Measurements from ENCODE around the gene SARDH. TPM values are rescaled to one million over a fixed set of nuclear protein-coding genes. Genes with fewer than 3 reads are reported as not detected.

The SARDH gene
- total RNA-seq, 1 donor from 2014 or later: 5.1 TPM

- Mint-ChIP-seq H3K4me3 (ENCODE audit: low read depth) (no peak overlapping the region), H3K27me3 (no peaks in the 10 kb centered on the region), H3K27ac (no peak overlapping the region), H3K36me3 (ENCODE audit: insufficient read depth) (peaks cover 35% of the 10 kb centered on the region), H3K9me3 (ENCODE audit: low read depth) (peaks cover 5% of the 10 kb centered on the region), H3K4me1 (ENCODE audit: low read depth) (peaks cover 2% of the 10 kb centered on the region)
- no peak for TF ChIP-seq CTCF (IDR thresholded peaks at IDR 0.05; ENCODE audit: unreplicated experiment)
- no peak for DNase-seq (ENCODE audit: low spot score, unreplicated experiment)
Observed at GRCh38 chr9:133759946-133760345, 21.8 kb upstream of the SARDH start.

GRCh38 chr9:133759146-133759900, 21.2 kb upstream of the SARDH start:
- H3K27me3 Mint-ChIP-seq: no peaks in the 10 kb centered on the region
- H3K36me3 Mint-ChIP-seq (ENCODE audit: insufficient read depth): peaks cover 35% of the 10 kb centered on the region
- no peak for DNase-seq (ENCODE audit: low spot score, unreplicated experiment)
- H3K9me3 Mint-ChIP-seq (ENCODE audit: low read depth): peaks cover 10% of the 10 kb centered on the region
- H3K4me3 Mint-ChIP-seq (ENCODE audit: low read depth): no peak overlapping the region
- H3K27ac Mint-ChIP-seq: no peak overlapping the region
- H3K4me1 Mint-ChIP-seq (ENCODE audit: low read depth): peaks cover 2% of the 10 kb centered on the region
- no peak for TF ChIP-seq CTCF (IDR thresholded peaks at IDR 0.05; ENCODE audit: unreplicated experiment)

GRCh38 chr9:133758228-133758627, 20.1 kb upstream of the SARDH start:
- TF ChIP-seq CTCF (IDR thresholded peaks at IDR 0.05; ENCODE audit: unreplicated experiment): no peak
- DNase-seq (ENCODE audit: low spot score, unreplicated experiment): no peak
- peaks cover 37% of the 10 kb centered on the region for H3K36me3 Mint-ChIP-seq (ENCODE audit: insufficient read depth)
- no peak overlapping the region for H3K27ac Mint-ChIP-seq
- H3K4me3 Mint-ChIP-seq (ENCODE audit: low read depth): no peak overlapping the region
- H3K27me3 Mint-ChIP-seq: no peaks in the 10 kb centered on the region
- H3K4me1 Mint-ChIP-seq (ENCODE audit: low read depth): peaks cover 2% of the 10 kb centered on the region
- H3K9me3 Mint-ChIP-seq (ENCODE audit: low read depth): peaks cover 21% of the 10 kb centered on the region

GRCh38 chr9:133754688-133755227, 16.6 kb upstream of the SARDH start:
- Mint-ChIP-seq H3K36me3 (ENCODE audit: insufficient read depth) (peaks cover 37% of the 10 kb centered on the region), H3K27me3 (peaks cover 7% of the 10 kb centered on the region), H3K9me3 (ENCODE audit: low read depth) (peaks cover 32% of the 10 kb centered on the region), H3K4me1 (ENCODE audit: low read depth) (peaks cover 2% of the 10 kb centered on the region), H3K27ac (peak overlapping the region; percentile 3), H3K4me3 (ENCODE audit: low read depth) (no peak overlapping the region)
- DNase-seq (ENCODE audit: low spot score, unreplicated experiment): no peak
- no peak for TF ChIP-seq CTCF (IDR thresholded peaks at IDR 0.05; ENCODE audit: unreplicated experiment)

- H3K27ac Mint-ChIP-seq: no peak overlapping the region
- TF ChIP-seq CTCF (IDR thresholded peaks at IDR 0.05; ENCODE audit: unreplicated experiment): no peak
- no peak for DNase-seq (ENCODE audit: low spot score, unreplicated experiment)
- peaks cover 33% of the 10 kb centered on the region for H3K9me3 Mint-ChIP-seq (ENCODE audit: low read depth)
- H3K36me3 Mint-ChIP-seq (ENCODE audit: insufficient read depth): peaks cover 35% of the 10 kb centered on the region
- peaks cover 2% of the 10 kb centered on the region for H3K4me1 Mint-ChIP-seq (ENCODE audit: low read depth)
- H3K27me3 Mint-ChIP-seq: peaks cover 7% of the 10 kb centered on the region
- no peak overlapping the region for H3K4me3 Mint-ChIP-seq (ENCODE audit: low read depth)
Observed at GRCh38 chr9:133754187-133754586, 16.0 kb upstream of the SARDH start.
